HT-29 (cell line): ENCODE measurements around the gene FAM170B. TPM values are rescaled to one million over a fixed set of nuclear protein-coding genes. Genes with fewer than 3 reads are reported as not detected.

Experiments
- DNase-seq: peaks from one replicate; pipeline ENCODE4 v3.0.0-alpha.2; 2015; ENCODE audit warnings: low spot score
- total RNA-seq: library from RNA; depleted of rRNA; stranded (reverse); fragments of >200 nt; shearing (Covaris generic); gene quantifications from 2 replicates; pipeline ENCODE4 v1.2.3, GENCODE V29; 2014; rRNA removed

Gene FAM170B
- not detected in 2 replicates for total RNA-seq

DNA sequence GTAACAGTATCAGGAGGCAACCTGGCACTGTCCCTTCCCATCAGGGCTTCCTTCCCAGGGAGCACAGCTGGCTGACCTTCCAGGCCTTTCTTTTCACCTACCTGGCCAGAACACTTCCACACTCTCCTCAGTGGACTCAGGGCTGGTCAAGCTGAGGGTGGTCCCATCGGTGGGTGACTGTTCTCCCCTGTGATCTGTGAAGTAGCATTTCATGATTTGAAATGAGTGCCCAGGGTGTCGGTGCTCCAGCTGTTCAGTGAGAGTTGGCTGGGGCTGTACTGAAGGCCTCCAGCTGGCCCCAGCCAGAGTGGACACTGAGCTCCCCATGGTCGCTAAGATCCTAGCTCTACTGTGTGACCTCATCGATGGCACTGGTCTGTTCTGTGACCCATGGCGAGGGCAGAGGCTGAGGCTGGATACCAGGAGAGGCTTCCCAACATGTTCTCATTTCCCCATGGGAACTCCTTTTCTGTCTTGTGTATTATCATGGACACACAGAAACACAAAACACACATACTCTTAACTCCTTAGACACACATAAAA lies at the start of gene FAM170B:
FAM170B (minus strand) TSS at position 316 of the 543 bp plus-strand sequence; CDS start at position 213, 103 bp downstream.
- no peak for DNase-seq

DNA sequence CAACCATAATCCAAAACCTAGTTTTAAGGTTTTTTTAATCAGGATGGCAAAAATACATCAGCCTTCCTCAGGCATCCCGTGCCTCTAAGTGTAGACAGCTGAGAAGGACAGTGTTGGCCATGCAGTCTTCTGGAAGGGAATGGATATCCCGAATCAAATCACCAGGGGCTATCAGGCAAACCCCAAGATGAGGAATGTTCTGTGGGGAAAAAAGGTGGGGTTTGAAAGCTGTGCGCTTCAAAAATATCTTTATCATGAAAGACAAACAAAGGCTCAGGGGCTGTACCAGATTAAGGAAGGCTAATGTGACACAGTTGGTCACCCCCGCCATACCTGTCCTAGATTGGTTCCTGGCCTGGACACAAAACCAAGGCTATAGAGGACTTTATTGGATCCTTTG lies 49.0 kb upstream of the FAM170B start:
- DNase-seq: no peak

DNA sequence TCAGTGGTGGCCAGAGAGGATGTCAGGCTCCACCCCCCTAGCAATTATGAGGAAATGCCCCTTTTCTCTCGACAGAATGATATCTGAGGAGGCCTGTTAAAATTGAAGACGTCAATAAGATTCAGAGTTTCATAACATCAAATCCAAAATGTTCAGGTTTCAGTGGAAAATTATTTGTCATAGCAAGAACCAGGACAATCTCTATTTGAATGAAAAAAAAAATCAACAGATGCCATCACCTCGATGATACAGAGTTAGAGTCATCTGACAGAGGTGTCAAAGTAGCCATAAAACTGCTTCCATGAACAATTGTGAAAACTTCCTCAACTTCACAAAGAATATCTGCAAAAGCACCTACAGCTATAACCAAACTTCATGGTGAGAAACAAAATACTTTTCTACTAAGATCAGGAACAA lies 46.6 kb upstream of the FAM170B start:
- no peak for DNase-seq

DNA sequence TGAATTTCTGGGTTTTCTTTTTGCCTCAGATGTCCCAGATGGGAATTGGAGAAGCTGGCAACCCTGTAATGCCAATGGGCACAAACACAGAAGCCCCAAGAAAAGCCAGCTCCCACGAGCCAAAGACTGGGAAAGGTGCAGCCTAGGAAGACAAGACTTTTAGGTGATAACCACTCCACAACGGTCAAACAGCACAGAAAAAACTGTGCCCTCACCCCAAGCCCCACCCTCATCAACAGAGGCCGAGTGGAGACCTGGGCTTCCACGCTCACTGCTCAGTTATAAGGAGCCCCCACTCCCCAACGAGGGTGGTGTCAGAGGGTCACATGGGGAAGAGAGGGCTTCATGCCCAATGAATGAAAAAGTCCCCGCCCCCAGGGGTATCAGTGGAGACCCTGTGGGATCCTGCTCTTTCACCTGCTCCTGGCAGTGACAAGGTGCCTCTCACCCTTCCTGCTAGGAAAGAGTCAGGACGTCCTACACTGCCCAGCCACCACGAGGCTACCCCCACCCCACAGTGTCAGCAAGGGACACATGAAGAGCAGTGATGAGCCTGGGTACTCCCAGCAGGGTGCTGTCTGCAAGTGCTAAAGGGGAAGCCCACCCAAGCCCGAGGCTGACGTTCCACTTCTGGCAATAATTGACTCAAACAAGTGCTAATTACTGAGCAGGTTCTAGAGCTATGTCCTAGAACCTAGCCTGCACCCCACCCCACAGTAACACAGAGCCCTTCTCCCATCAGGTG lies 46.0 kb upstream of the FAM170B start:
- DNase-seq: no peak

DNA sequence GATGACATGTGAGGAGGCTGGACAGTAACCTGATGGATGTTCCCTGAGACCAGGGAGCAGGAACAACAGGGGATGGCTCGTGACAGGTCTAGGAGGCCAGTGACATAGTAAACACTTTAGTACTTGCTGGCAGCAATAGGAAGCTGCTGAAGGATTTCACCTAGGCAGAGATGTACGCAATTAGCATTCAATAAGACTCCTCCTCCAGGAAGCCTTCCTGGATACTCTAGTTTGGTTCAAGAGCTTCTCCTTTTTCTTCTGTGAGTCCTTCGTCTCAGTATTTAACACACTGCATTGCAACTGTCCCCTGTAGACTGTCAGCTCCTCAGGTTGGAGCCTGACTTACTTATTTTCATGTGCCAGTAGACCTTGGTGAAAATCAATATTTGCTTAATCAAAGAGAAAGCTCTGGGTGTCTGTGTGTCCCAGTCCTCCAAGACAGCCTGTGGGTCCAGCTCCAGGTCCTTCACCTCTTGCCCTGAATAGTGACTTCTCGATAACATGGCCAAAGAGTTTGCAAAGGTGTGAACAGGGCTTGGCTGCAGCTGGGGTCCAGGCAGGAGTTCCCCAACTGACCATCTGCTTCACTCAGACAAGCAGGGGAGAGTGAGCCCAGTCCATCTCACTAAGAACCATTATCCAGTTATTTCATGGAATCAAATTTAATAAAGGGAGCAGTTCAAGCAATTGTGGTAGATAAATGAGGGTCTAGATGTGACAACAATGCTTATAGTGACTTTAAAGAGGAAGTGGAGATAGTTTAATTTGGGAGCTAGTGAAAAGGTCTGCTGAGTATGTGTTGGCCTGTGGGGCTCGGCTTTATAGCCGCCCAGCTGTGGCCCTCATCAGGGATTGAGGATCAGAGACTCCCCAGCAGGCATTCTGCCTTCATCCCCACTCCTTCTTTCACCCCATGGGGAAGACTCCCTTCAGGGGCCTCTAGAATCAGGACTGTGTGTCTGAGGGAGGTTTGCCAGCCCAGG lies 45.0 kb upstream of the FAM170B start:
- no peak for DNase-seq

DNA sequence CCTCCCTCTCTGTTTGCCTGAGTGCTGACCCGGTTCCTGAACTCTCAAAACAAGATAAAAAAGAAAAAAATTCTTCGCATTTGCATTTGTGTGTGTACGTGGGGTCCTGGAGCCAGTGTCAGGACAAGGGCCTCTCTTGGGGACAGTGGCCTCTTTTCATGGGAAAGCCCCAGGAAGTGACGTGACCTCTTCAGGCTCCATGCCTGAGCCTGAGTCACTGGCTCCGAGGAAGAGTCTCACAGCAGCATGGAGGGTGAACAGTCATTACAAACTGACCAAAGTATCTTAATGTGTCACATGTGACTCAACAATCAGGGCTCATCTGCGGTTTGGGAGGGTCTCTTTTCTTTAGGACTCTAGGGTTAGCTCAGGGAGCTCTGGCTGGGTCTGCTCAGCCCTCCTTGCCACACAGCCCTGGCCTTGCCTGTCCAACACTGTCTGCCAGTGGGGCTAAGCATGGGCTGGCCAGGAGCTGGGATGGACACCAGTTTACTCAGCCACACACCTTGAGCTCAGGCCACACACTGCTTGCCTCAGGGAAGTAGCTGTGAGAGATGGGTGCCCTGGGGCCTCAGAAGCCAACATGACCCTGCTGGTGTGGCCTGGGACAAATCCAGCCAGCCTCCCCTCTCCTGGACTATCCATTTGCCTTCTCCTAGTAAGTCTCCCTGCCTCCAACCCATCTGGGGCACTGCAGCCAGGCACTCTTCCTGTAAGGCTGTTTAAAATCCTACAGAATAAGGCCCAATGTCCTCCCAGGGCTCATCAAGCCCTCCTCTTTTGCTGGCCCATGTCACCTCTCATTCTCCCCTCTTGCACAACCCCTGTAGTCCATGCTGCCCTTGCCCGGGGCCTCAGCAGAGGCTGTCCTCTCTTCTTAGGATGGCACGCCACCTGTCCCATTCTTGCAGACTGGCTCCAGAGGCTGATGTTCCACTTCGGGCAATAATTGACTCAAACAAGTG lies 43.9 kb upstream of the FAM170B start:
- no peak for DNase-seq

DNA sequence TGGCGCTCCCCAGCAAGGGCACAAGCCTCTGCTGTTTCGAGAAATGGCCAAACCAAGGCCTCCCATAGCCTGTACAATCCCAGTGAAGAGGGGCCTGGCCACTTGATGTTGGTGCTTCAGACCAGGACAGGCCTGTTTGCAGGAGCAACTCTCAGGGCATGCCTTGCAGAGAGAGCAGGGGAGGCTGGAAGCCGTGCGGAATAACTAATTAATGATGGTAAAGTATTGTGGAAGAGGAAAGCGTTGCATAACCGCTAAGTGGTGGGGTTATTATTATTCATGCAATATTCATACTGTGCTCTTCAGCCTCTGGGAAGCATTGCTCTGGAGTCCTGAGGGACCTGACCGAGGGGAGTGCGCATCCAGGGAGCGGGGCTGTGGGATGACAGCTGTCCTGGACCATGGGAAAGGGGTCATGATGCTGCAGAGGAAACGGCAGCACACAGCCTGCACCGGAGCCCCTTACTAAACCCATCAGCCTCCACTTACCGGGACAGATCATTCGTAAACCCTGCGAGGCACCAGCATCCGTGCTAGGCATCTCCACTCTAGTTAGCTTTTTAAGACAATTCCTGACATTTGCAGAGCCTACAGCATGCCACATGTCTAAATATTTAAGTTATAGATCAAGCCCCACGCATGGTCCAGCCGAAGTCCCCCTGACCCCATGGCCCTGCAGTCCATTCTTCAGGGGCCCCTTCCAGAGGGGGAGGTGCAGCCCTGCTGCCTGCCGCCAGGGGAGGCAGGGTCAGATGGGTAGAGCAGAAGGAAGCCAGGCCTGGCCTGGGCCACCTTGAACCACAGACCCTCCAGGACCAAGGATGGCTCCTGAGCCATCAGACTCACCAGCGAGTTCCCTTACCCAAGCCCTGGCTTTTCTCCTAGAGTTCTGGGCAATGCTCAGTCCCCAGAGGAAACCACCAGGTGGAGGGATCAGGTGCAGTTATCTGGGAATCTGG lies 42.8 kb upstream of the FAM170B start:
- no peak for DNase-seq

DNA sequence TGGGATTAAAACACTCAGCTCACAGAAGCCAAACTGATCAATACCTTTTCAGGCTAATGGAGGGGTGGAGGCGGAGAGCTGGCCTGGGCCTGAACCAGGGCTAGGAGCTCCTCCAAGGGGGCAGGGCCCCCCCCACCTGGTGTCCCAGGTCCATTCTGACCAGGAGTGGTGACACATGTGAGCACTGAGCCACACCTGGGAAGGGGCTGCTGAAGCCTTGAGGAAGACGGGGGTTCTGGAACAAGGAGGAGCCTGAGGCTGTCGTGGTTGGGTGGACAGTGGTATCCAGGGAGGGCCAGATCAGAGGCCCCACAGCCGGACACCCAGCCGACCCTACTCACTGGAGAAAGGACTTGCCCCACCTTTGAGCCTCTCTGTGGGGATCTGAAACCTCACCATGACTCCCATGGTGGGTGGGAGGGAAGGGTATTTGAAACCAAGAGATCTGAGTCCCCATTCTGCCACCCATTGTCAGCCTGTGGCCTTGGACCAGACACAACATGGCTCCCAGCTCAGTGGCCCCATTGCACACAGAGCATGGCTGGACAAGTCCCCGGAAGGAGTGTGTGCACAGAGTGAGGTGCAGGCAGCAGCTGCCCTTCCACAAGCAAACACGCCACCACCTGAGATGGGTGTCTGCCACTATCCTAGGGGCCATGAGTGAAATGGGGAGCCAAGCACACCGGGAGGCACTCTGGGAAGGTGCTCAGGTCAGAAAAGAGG lies 41.9 kb upstream of the FAM170B start:
- no peak for DNase-seq

DNA sequence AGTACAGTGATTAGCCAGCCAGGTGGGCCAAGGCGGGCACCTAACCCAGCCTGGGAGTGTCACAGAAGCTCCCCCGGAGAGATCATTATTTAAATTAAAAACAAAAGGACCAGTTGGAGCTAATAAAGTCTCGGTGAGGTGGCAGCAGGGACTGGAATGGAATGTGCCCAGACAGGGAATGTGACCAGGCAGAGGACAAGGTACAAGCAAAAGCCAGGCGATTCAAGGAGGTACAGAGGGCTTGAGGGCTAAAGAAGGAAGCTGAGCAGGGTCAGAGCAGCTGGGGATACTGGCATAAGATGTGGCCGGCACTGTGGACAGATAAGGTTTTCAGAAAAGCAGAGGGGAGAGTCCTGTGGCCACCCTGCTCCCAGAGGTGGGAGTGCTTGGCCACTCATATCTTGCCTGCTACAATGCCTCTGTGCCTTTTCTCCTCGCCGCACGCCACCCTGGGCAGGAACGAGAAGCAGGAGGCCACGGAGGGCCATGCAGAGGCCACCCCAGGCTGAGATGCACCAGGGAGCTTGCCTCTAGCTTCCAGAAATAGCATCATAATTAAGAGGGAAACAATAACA lies 41.2 kb upstream of the FAM170B start:
- no peak for DNase-seq

DNA sequence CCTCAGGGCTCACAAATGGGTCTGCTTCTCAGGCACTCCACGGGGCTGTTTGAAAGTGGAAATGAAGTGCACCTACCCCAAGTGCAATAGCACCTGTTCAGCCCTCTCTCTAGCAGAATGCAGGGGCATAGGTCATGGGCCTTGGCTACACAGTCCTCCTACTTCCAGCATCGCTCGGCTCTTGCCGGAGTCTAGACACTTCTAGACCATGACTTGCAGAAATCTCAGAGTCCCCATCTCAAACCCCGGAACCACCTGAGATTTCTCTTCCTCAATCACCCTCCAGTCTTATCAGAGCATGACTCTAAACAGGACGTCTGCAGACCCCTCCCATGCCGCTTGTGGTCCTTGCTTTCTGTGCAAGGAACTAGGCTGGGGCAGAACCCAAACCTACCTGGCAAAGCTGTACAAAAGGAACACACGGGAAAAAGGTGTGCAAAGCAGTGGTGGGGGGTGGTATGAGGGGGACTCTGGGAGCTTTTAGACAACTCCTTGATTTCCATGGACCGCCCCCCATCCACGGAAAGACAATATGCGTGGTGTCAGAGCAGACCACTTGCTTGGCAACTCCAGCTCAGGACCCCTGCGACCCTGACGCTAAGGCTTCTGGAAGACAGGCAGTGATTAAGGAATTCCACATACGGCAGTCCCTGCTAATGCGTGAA lies 40.6 kb upstream of the FAM170B start:
- DNase-seq: no peak

DNA sequence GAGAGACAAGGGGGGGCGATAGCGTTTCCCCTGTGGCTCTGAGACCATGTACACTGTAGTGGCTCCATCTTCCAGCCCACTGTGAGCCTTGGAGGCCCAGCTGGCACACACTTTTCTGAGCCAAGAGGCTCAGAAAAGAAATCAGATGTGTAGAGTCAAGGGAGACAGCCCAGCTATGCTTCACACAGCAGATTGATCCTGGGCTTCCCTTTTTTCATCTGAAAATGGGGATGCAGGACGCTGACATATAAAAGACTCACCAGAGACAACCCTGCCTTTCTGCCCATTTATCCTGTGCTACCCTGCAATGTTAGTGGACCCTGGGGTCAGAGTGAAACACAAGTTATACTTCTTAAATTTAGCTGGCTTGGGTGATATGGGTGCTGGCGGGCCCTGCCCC lies 40.0 kb upstream of the FAM170B start:
- no peak for DNase-seq

DNA sequence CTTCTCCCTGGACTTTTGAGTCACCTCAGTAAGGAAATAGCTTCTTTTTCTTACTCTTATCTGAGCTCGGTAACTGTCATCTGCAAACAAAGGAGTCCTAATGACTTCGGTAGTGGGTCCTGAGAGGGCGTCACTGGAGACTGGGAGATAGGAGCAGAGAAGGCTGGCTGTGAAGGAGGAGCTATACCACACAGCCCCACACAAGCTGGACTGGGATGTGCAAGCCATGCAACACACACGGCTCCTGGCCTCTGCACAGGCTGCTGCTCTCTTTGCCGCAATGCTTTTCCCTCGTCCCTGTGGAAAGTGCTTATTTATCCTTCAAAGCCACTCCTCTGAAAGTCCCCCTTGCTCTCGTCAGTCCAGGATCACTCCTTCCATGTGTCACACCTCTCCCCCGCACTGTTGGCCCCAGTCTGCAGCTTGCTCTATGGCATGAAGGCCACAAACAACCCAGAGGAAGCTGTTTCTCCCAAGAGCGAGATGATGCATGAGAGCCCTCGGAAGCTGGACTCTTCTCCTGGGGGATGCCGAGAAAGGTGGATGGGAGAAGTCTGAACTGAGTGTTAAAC lies 39.5 kb upstream of the FAM170B start:
- DNase-seq: no peak

DNA sequence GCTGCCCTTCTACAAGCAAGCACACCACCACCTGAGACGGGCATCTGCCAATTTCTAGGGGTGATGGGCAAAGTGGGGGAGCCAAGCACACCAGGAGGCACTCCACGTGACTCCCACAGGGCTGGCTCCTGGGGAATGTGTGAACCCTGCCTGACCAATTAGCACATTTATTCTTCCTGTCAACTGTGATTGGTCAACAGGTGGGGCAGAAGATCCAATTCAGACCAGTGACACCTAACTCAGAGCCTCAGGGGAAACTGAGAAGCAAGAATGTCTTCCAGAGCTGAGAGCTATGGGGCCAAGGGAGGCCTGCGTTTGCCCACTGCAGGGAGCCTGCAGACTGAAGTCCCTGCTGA lies 38.9 kb upstream of the FAM170B start:
- DNase-seq: no peak

DNA sequence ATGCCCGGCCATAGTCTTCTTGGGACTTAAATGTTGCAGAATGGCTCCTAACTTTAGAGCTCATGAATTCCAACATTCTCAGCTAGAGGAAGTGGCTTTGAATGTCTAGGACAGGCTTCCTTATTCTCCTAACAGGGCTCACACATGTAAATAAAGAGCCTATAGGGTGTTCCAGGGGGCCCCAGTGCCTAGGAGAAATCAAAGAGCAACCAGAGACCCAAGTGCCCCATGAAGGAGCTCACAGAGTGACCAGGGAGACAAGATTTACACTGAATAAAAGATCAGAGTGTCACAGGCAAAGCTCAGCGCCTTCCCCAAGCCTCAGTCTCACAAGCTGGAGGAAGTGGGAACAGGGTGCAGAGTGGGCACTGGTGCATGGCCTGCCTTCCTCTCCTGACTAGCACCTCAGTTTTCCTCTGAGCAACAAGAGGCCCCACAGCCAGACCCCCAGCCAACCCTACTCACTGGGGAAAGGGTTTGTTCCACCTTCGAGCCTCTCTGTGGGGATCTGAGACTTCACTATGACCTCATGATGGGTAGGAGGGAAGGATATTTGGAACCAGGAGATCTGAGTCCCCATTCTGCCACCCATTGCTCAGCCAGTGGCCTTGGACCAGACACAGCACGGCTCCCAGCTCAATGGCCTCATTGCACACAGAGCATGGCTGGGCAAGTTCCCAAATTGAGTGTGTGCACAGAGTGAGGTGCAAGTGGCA lies 38.4 kb upstream of the FAM170B start:
- DNase-seq: no peak

DNA sequence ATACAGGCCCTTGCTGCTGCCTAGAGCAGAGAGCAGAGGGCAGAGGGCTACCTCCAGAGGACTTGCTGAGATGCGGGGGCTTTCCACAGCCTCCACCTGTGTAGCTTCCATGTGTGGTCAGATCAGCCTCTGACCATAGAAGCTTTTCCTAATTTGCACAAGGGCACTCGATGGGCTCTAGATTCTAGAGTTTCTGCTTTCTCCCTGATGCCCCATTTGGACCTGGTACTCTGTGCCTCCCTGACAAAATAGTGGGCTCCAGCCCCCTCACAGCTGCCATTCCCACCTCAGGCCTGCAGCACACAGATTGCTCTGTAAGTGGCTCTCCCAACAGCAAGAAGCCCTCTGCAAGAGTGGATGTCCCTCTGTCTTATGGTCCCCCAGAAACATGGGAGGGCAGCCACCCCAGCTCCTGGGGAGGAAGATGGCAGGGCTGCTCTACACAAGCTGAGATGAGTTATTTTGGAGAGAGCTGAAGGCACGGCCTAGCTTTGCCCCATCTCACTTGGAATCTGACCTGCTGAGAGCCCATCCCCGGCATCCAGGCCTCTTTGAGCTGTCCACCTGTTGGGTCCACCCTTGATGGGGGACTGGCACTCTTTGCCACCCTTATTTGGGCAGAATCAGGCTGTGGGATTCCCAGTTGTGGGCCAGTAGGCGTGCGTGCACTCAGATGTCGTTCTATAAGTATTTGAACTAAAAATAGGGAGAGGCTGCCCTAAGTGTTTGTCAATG lies 37.7 kb upstream of the FAM170B start:
- no peak for DNase-seq

DNA sequence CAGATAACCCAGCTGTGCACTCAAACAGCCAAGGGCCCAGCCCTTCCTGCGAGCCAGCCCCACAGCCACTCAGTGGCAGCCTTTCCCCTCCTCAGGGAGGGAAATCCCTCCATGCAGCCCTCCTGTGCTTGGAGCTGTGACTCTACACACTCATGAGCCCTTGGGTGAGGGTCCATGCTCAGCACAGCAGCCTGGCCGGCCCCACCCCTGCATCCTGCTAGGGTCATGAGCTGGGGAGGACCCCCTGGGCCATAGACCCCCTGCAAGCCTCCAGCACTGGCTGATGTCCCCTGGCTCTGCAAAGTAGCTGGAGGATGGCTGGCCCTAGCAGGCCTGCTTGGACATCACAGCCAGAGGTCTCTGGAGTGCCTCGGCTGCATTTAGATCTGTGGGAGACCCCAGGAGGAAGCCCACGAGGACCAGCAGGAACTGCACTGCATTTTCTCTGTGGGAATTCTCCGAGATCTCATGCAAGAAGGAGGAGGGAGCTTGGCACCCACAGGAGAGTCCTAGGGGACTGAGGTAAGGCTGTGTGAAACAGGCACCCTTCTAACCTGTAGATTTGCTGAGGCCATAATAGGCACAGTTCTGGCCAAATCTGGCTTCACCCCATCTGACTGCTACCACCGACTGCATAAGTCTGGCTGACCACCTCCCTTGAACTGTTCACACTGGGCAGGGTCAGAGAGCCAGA lies 37.0 kb upstream of the FAM170B start:
- no peak for DNase-seq
